Upper lobe of left lung (tissue), 6 donors: ENCODE data around the gene SPOCK2. TPM values are rescaled to one million over a fixed set of nuclear protein-coding genes. Genes with fewer than 3 reads are reported as not detected.

Experiments
- ATAC-seq, 2 donors: fragments of 200-7000 bp; cut with Tn5 transposase; one replicate each; pipeline ENCODE4 v1.9.1; 2022; ENCODE audit warnings: mild to moderate bottlenecking in 2 of 2, moderate library complexity in 2 of 2; ENCODE audit not compliant: low FRiP score in 2 of 2
- DNase-seq, 2 donors: peaks; one replicate each; pipeline ENCODE4 v3.0.0-alpha.2; 2019 to 2020
- H3K27ac ChIP-seq, 4 donors: fragments of 200-600 bp; sonication (generic); one replicate each; pipeline ENCODE4 v1.5.1; 2016 to 2019
- H3K27me3 ChIP-seq, 4 donors: fragments of 200-600 bp; sonication (generic); one replicate each; pipeline ENCODE4 v1.5.1; 2017 to 2019
- H3K36me3 ChIP-seq, 4 donors: fragments of 200-600 bp; sonication (generic); one replicate each; pipeline ENCODE4 v1.5.1; 2016 to 2019
- H3K4me1 ChIP-seq, 4 donors: fragments of 200-600 bp; sonication (generic); one replicate each; pipeline ENCODE4 v1.5.1; 2018 to 2019
- H3K4me3 ChIP-seq, 4 donors: fragments of 200-600 bp; sonication (generic); one replicate each; pipeline ENCODE4 v1.5.1; 2017 to 2019; ENCODE audit warnings: mild to moderate bottlenecking in 2 of 4, moderate library complexity in 1 of 4
- H3K9me3 ChIP-seq, 4 donors: fragments of 200-600 bp; sonication (generic); one replicate each; pipeline ENCODE4 v1.5.1; 2018 to 2019
- CTCF ChIP-seq, 6 experiments: fragments of 450-650 bp in 4 of 6; fragments of 200-600 bp in 2 of 6; sonication (generic) in 2 of 6; IDR thresholded peaks; one replicate each; pipeline ENCODE4 v1.5.1; 2016 to 2019; ENCODE audit warnings: antibody characterized with exemption in 6 of 6
- EP300 ChIP-seq, 4 donors: sonication (generic); formaldehyde crosslinking; IDR thresholded peaks; one replicate each; pipeline ENCODE4 v1.5.1; 2017; ENCODE audit warnings: antibody characterized with exemption in 4 of 4, control low read depth in 2 of 4
- POLR2A ChIP-seq, 4 donors: fragments of 450-650 bp; IDR thresholded peaks; one replicate each; pipeline ENCODE4 v1.5.1; 2016 to 2017; ENCODE audit warnings: antibody characterized with exemption in 4 of 4, mild to moderate bottlenecking in 2 of 4
- POLR2AphosphoS5 ChIP-seq, 2 donors: sonication (generic); formaldehyde crosslinking; IDR thresholded peaks; one replicate each; pipeline ENCODE4 v1.5.1; 2017; ENCODE audit warnings: antibody characterized with exemption in 2 of 2
- WGBS, 2 donors: methylation state at CpG; one replicate each; pipeline ENCODE4 v1.1.5; 2017 to 2018; 5-methylcytosine and 5-hydroxymethylcytosine counted together
- total RNA-seq, 6 donors: library from RNA; depleted of rRNA in 4 of 6; stranded (reverse); fragments of >200 nt in 4 of 6; gene quantifications; one replicate each; pipeline versions ENCODE4 v1.1.0 to v1.2.1, GENCODE V29; 2016 to 2021
- donor health status: DM: no; HTN: no; CAD: no; lungs with moderate emphysema.
- donor health status: DM: no; HTN: yes; CAD: no; lungs with severe emphysema.

The SPOCK2 gene
- total RNA-seq, 6 donors from 2014 or later = 62.9 to 532 (median 159) TPM

GRCh38 chr10:72038458-72039001 lies 49.8 kb downstream of the SPOCK2 start:
- ATAC-seq = peak in 1 of 2 donors; percentile 80
- no peak for DNase-seq
- Histone ChIP-seq H3K4me3 (no peak overlapping the region), H3K4me1 (peaks cover 0 to 11% (median 5%) of the 10 kb centered on the region in 4 donors), H3K9me3 (no peaks in the 10 kb centered on the region), H3K36me3 (no peaks in the 10 kb centered on the region), H3K27me3 (no peaks in the 10 kb centered on the region), H3K27ac (peak overlapping the region in 1 of 4 donors; percentile 19)
- no peak for TF ChIP-seq POLR2AphosphoS5 (IDR thresholded peaks at IDR 0.05)
- no peak for TF ChIP-seq EP300 (IDR thresholded peaks at IDR 0.05)
- no peak for TF ChIP-seq POLR2A (IDR thresholded peaks at IDR 0.05)
- no peak for TF ChIP-seq CTCF (IDR thresholded peaks at IDR 0.05)
- 73 to 79% methylated on average over 13 of the region's 13 CpGs for WGBS, 2 donors

GRCh38 chr10:72037811-72038210 lies 50.5 kb downstream of the SPOCK2 start:
- ATAC-seq (no peak), DNase-seq (no peak)
- peaks cover 0 to 11% (median 5%) of the 10 kb centered on the region in 4 donors for H3K4me1 ChIP-seq
- H3K36me3 ChIP-seq = no peaks in the 10 kb centered on the region
- no peak overlapping the region for H3K27ac ChIP-seq
- TF ChIP-seq POLR2A (IDR thresholded peaks at IDR 0.05) = no peak
- no peak for TF ChIP-seq POLR2AphosphoS5 (IDR thresholded peaks at IDR 0.05)
- TF ChIP-seq CTCF (IDR thresholded peaks at IDR 0.05) = no peak
- no peak for TF ChIP-seq EP300 (IDR thresholded peaks at IDR 0.05)
- WGBS, 2 donors = 58 to 73% methylated on average over 3 of the region's 3 CpGs
- no peaks in the 10 kb centered on the region for H3K27me3 ChIP-seq
- H3K4me3 ChIP-seq = no peak overlapping the region
- H3K9me3 ChIP-seq = no peaks in the 10 kb centered on the region

GRCh38 chr10:72037266-72037665 lies 51.1 kb downstream of the SPOCK2 start:
- WGBS, 2 donors = 88 to 97% methylated on average over 7 to 8 of the region's 8 CpGs
- H3K27ac ChIP-seq = no peak overlapping the region
- ATAC-seq = no peak

GRCh38 chr10:72035252-72035887 lies 53.0 kb downstream of the SPOCK2 start:
- H3K27me3 ChIP-seq = no peaks in the 10 kb centered on the region
- TF ChIP-seq CTCF (IDR thresholded peaks at IDR 0.05) (no peak), POLR2A (IDR thresholded peaks at IDR 0.05) (no peak), EP300 (IDR thresholded peaks at IDR 0.05) (no peak), POLR2AphosphoS5 (IDR thresholded peaks at IDR 0.05) (no peak)
- no peak for ATAC-seq
- no peaks in the 10 kb centered on the region for H3K9me3 ChIP-seq
- no peak overlapping the region for H3K4me3 ChIP-seq
- WGBS, 2 donors = 69 to 95% methylated on average over 2 to 13 of the region's 13 CpGs
- DNase-seq = no peak
- no peaks in the 10 kb centered on the region for H3K36me3 ChIP-seq
- H3K4me1 ChIP-seq = peaks cover 6 to 25% (median 16%) of the 10 kb centered on the region in 4 donors
- peak overlapping the region in 1 of 4 donors; percentile 9 for H3K27ac ChIP-seq

More at GRCh38 chr10:72037266-72037665, 51.1 kb downstream of the SPOCK2 start:
- Histone ChIP-seq H3K27me3 (no peaks in the 10 kb centered on the region), H3K9me3 (no peaks in the 10 kb centered on the region), H3K4me3 (no peak overlapping the region), H3K4me1 (peaks cover 0 to 13% (median 6%) of the 10 kb centered on the region in 4 donors), H3K36me3 (no peaks in the 10 kb centered on the region)
- TF ChIP-seq POLR2AphosphoS5 (IDR thresholded peaks at IDR 0.05) (no peak), POLR2A (IDR thresholded peaks at IDR 0.05) (no peak), CTCF (IDR thresholded peaks at IDR 0.05) (no peak)
- DNase-seq = no peak

- H3K36me3 ChIP-seq = no peaks in the 10 kb centered on the region
- no peak overlapping the region for H3K4me3 ChIP-seq
- DNase-seq = no peak
- H3K27ac ChIP-seq = no peak overlapping the region
- 89 to 98% methylated on average over 4 of the region's 4 CpGs for WGBS, 2 donors
- H3K4me1 ChIP-seq = peaks cover 10 to 32% (median 21%) of the 10 kb centered on the region in 4 donors
- H3K27me3 ChIP-seq = no peaks in the 10 kb centered on the region
- ATAC-seq = no peak
- TF ChIP-seq EP300 (IDR thresholded peaks at IDR 0.05) (no peak), POLR2A (IDR thresholded peaks at IDR 0.05) (no peak), CTCF (IDR thresholded peaks at IDR 0.05) (no peak), POLR2AphosphoS5 (IDR thresholded peaks at IDR 0.05) (no peak)
- no peaks in the 10 kb centered on the region for H3K9me3 ChIP-seq
Observed at GRCh38 chr10:72034761-72035160, 53.6 kb downstream of the SPOCK2 start.
